Measurements from ENCODE around the gene FBN2.

The FBN2 gene

GRCh38 chr5:128480158-128480557 lies 57.9 kb downstream of the FBN2 start:
- no peaks in the 10 kb centered on the region for H3K36me3 ChIP-seq
- no peak for DNase-seq
- H3K27me3 ChIP-seq, result no peaks in the 10 kb centered on the region
- no peaks in the 10 kb centered on the region for H3K4me1 ChIP-seq
- H3K9me3 ChIP-seq, result no peaks in the 10 kb centered on the region
- H3K4me3 ChIP-seq (ENCODE audit: low read depth, low read length), result no peak overlapping the region
- TF ChIP-seq, protein P1, sequence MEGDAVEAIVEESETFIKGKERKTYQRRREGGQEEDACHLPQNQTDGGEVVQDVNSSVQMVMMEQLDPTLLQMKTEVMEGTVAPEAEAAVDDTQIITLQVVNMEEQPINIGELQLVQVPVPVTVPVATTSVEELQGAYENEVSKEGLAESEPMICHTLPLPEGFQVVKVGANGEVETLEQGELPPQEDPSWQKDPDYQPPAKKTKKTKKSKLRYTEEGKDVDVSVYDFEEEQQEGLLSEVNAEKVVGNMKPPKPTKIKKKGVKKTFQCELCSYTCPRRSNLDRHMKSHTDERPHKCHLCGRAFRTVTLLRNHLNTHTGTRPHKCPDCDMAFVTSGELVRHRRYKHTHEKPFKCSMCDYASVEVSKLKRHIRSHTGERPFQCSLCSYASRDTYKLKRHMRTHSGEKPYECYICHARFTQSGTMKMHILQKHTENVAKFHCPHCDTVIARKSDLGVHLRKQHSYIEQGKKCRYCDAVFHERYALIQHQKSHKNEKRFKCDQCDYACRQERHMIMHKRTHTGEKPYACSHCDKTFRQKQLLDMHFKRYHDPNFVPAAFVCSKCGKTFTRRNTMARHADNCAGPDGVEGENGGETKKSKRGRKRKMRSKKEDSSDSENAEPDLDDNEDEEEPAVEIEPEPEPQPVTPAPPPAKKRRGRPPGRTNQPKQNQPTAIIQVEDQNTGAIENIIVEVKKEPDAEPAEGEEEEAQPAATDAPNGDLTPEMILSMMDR (IDR thresholded peaks at IDR 0.05; ENCODE audit: low read depth, low read length), result no peak

GRCh38 chr5:128478386-128479368 lies 59.4 kb downstream of the FBN2 start:
- no peaks in the 10 kb centered on the region for H3K9me3 ChIP-seq
- DNase-seq, result no peak
- H3K27me3 ChIP-seq, result no peaks in the 10 kb centered on the region
- H3K36me3 ChIP-seq, result no peaks in the 10 kb centered on the region
- TF ChIP-seq, protein P1 (IDR thresholded peaks at IDR 0.05; ENCODE audit: low read depth, low read length), result no peak
- no peaks in the 10 kb centered on the region for H3K4me1 ChIP-seq
- H3K4me3 ChIP-seq (ENCODE audit: low read depth, low read length), result no peak overlapping the region

GRCh38 chr5:128477944-128478343 lies 60.1 kb downstream of the FBN2 start:
- DNase-seq, result no peak
- TF ChIP-seq, protein P1 (IDR thresholded peaks at IDR 0.05; ENCODE audit: low read depth, low read length), result no peak
- Histone ChIP-seq H3K27me3 (no peaks in the 10 kb centered on the region), H3K4me3 (ENCODE audit: low read depth, low read length) (no peak overlapping the region), H3K9me3 (no peaks in the 10 kb centered on the region), H3K4me1 (no peaks in the 10 kb centered on the region), H3K36me3 (no peaks in the 10 kb centered on the region)

GRCh38 chr5:128475693-128476092 lies 62.4 kb downstream of the FBN2 start:
- TF ChIP-seq, protein P1 (IDR thresholded peaks at IDR 0.05; ENCODE audit: low read depth, low read length), result no peak
- DNase-seq, result no peak

GRCh38 chr5:128472919-128473318 lies 65.1 kb downstream of the FBN2 start:
- no peaks in the 10 kb centered on the region for H3K27me3 ChIP-seq
- TF ChIP-seq, protein P1 (IDR thresholded peaks at IDR 0.05; ENCODE audit: low read depth, low read length), result no peak
- no peaks in the 10 kb centered on the region for H3K4me1 ChIP-seq
- no peak for DNase-seq
- H3K4me3 ChIP-seq (ENCODE audit: low read depth, low read length), result no peak overlapping the region
- H3K9me3 ChIP-seq, result no peaks in the 10 kb centered on the region
- no peaks in the 10 kb centered on the region for H3K36me3 ChIP-seq

More at GRCh38 chr5:128475693-128476092, 62.4 kb downstream of the FBN2 start:
- no peaks in the 10 kb centered on the region for H3K27me3 ChIP-seq
- H3K36me3 ChIP-seq, result no peaks in the 10 kb centered on the region
- H3K9me3 ChIP-seq, result no peaks in the 10 kb centered on the region
- no peaks in the 10 kb centered on the region for H3K4me1 ChIP-seq
- no peak overlapping the region for H3K4me3 ChIP-seq (ENCODE audit: low read depth, low read length)

- TF ChIP-seq, protein P1 (IDR thresholded peaks at IDR 0.05; ENCODE audit: low read depth, low read length), result no peak
- H3K4me1 ChIP-seq, result no peaks in the 10 kb centered on the region
- H3K36me3 ChIP-seq, result no peaks in the 10 kb centered on the region
- H3K27me3 ChIP-seq, result no peaks in the 10 kb centered on the region
- no peak overlapping the region for H3K4me3 ChIP-seq (ENCODE audit: low read depth, low read length)
- DNase-seq, result no peak
- no peaks in the 10 kb centered on the region for H3K9me3 ChIP-seq
Measured at GRCh38 chr5:128472036-128472435, 66.0 kb downstream of the FBN2 start.

Measured in BE2C (cell line).